ENCODE data around the gene KRTAP5-8. TPM values are rescaled to one million over a fixed set of nuclear protein-coding genes. Genes with fewer than 3 reads are reported as not detected.

Gene KRTAP5-8
- total RNA-seq, 1 experiment from 2014 or later, result not detected

GRCh38 chr11:71535825-71536224 is 2.0 kb upstream of the KRTAP5-8 start:
- Histone ChIP-seq H2BK15ac (ENCODE audit: low read depth, low read length) (no peak overlapping the region), H3K18ac (ENCODE audit: insufficient read length, low read depth, low read length) (no peak overlapping the region), H4K8ac (replicated peaks; ENCODE audit: insufficient read length, low read depth, low read length) (no peak overlapping the region), H3K23ac (ENCODE audit: insufficient read length, low read depth, low read length) (no peak overlapping the region), H4K5ac (ENCODE audit: insufficient read length, low read depth, low read length) (no peak overlapping the region), H4K20me1 (ENCODE audit: control insufficient read depth, insufficient read depth, insufficient read length) (no peaks in the 10 kb centered on the region), H4K91ac (ENCODE audit: insufficient read length, low read depth, low read length) (no peak overlapping the region), H3K14ac (ENCODE audit: insufficient read depth, low read length) (no peak overlapping the region), H3K4me2 (ENCODE audit: insufficient read depth, insufficient read length, low read length) (no peak overlapping the region), H2AFZ (ENCODE audit: low read length) (no peak overlapping the region), H3K23me2 (ENCODE audit: insufficient read length, low read depth, low read length, poor library complexity, severe bottlenecking) (no peaks in the 10 kb centered on the region), H3K27me3 (ENCODE audit: insufficient read depth, low read length) (no peaks in the 10 kb centered on the region), H3K79me1 (ENCODE audit: insufficient read depth, low read depth, low read length, poor library complexity, severe bottlenecking) (no peaks in the 10 kb centered on the region), H3K56ac (ENCODE audit: insufficient read length, low read depth, low read length) (no peak overlapping the region), H3T11ph (ENCODE audit: low read length) (no peak overlapping the region), H2AK5ac (ENCODE audit: insufficient read length, low read length) (no peak overlapping the region), H2BK20ac (ENCODE audit: low read depth, low read length, poor library complexity, severe bottlenecking) (no peak overlapping the region), H2BK120ac (ENCODE audit: low read depth, low read length, poor library complexity, severe bottlenecking) (no peak overlapping the region), H2BK12ac (ENCODE audit: insufficient read length, low read depth, low read length) (no peak overlapping the region), H3K27ac (ENCODE audit: insufficient read length, low read depth, low read length) (no peak overlapping the region), H3K4ac (ENCODE audit: low read depth, low read length) (no peak overlapping the region), H3K4me1 (ENCODE audit: insufficient read depth, low read length) (no peaks in the 10 kb centered on the region), H3K9me3 (ENCODE audit: control insufficient read depth, low read depth, low read length) (no peaks in the 10 kb centered on the region), H3K9ac (ENCODE audit: extremely low read depth, insufficient read length, low read length) (no peak overlapping the region), H2BK5ac (ENCODE audit: insufficient read length, low read length) (no peak overlapping the region), H3K79me2 (ENCODE audit: insufficient read depth, low read length) (no peaks in the 10 kb centered on the region)
- DNase-seq, result no peak
- Mint-ChIP-seq H3K9me3 (peaks cover 3 to 4% of the 10 kb centered on the region in 2 experiments), H3K27ac (no peak overlapping the region; a peak in 1 of 7 replicates), H3K36me3 (ENCODE audit: insufficient read depth in 1 of 3, low read depth in 3 of 3) (peaks cover 3 to 4% (median 4%) of the 10 kb centered on the region in 3 experiments; a peak in 6 of 7 replicates), H3K27me3 (ENCODE audit: low read depth) (peaks cover 7% of the 10 kb centered on the region), H3K4me3 (no peak overlapping the region), H3K4me1 (no peaks in the 10 kb centered on the region)
- TF ChIP-seq CTCF (conservative IDR thresholded peaks at IDR 0.05), result no peak
- WGBS (ENCODE audit: extremely low coverage, insufficient read length, low lambda C conversion rate), result no CpG with 5 or more reads among the region's 9 CpGs

Data from H9 (cell line).